PFSK-1 (cell line): Measurements from ENCODE around the gene ACADM.

Experiments
- POLR2AphosphoS5 ChIP-seq: IDR thresholded peaks from 2 replicates; pipeline ENCODE4 v1.6.1; 2012; ENCODE audit warnings: low read depth, mild to moderate bottlenecking, control low read depth, low read length, moderate library complexity
- TAF1 ChIP-seq: IDR thresholded peaks from 2 replicates; pipeline ENCODE4 v1.6.1; 2012; ENCODE audit warnings: low read length, control low read depth, borderline replicate concordance; ENCODE audit not compliant: insufficient read depth

- TF ChIP-seq TAF1 (no peak), POLR2AphosphoS5 (no peak)
Measured at GRCh38 chr1:75722966-75723365, 1.5 kb upstream of the ACADM start.
